GM18502 (cell line): ENCODE data around the gene NSD2.
"Not testable (repeated sequence)": the region's sequence is repeated elsewhere in the genome, so short reads cannot be mapped to it uniquely, and the experiment has no call there.

ENCODE experiments used
- ATAC-seq: cut with Tn5 transposase; IDR thresholded peaks from one replicate; pipeline ENCODE4 v1.9.1; 2021; ENCODE audit warnings: mild to moderate bottlenecking; ENCODE audit not compliant: unreplicated experiment, poor library complexity

The NSD2 gene

DNA sequence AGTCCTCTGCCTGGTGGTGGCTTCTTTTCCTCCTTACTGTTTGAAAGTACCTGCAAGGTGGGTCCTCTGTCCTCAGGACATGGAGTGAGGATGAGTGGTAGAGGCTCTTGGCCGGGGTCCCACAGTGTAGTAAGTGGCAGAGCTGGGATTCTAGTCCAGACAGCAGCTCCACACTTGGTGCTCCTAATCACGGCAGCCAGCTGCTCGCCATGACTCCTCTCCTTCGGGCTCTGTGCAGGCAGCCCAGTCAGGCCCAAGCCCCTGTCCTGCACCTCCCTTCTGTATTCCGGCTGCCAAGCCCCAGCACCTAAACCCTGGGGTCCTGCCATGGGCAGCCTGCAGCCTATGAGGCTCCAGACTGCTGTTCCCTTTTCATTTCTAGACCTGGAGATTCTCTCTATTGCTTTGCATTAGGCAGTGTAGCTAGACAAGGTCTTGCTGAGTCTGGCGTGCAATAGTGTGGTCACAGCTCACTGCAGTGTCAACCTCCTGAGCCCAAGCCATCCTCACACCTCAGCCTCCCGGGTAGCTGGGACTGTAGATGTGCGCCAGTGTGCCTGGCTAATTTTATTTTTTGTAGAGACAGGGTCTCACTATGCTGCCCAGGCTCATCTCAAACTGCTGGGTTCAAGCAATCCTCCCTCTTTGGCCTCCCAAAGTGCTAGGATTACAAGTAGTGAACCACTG lies 24.9 kb downstream of the NSD2 start:
- ATAC-seq: no peak

DNA sequence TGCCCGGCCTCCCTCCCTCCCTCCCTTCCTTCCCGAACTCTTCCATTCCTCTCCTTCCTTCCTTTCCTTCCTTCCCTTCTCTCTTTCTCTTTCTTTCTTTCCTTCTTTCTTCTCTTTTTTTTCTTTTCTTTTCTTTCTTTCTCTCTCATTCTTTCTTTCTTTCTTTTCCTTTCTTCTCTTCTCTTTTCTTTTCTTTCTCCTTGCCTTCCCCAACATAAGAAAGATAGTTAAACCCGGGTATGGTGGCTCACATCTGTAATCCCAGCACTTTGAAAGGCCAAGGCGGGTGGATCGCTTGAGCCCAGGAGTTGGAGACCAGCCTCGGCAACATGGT lies 25.4 kb downstream of the NSD2 start:
- ATAC-seq: no peak

DNA sequence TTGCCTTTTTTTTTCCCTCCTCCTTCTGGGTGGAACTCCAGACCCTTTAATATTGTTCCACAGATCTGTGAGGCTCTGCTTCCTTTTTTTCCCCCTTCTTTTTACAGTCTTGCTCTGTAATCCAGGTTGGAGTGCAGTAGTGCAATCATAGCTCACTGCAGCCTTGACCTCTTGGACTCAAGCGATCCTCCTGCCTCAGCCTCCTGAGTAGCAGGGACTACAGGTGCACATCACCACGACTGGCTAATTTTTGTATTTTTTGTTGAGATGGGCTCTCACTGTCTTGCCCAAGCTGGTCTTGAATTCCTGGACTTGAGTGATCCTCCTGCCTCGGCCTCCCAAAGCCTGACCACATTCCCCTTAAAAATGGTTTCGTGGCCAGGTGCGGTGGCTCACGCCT lies 26.8 kb downstream of the NSD2 start:
- no peak for ATAC-seq

DNA sequence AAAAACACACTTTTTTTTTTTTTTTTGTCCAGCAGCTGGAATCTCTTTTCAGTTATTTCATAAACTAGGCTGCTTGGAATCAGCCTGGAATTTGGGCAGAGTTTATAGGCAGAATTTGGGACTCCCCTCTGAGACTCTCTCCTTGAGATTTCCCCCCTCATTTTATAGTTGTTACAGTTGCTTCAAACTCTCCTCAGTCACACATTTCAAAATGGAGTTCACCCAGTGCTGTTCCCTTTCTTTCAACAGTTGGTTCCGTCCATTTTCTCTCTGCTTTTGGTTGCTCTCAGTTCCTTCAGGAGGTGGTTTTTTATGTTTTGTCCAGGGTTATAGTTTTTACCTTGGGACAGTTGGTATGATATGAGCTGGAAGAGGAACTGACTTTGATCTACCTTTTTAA lies 27.5 kb downstream of the NSD2 start:
- ATAC-seq: peak; percentile 12

DNA sequence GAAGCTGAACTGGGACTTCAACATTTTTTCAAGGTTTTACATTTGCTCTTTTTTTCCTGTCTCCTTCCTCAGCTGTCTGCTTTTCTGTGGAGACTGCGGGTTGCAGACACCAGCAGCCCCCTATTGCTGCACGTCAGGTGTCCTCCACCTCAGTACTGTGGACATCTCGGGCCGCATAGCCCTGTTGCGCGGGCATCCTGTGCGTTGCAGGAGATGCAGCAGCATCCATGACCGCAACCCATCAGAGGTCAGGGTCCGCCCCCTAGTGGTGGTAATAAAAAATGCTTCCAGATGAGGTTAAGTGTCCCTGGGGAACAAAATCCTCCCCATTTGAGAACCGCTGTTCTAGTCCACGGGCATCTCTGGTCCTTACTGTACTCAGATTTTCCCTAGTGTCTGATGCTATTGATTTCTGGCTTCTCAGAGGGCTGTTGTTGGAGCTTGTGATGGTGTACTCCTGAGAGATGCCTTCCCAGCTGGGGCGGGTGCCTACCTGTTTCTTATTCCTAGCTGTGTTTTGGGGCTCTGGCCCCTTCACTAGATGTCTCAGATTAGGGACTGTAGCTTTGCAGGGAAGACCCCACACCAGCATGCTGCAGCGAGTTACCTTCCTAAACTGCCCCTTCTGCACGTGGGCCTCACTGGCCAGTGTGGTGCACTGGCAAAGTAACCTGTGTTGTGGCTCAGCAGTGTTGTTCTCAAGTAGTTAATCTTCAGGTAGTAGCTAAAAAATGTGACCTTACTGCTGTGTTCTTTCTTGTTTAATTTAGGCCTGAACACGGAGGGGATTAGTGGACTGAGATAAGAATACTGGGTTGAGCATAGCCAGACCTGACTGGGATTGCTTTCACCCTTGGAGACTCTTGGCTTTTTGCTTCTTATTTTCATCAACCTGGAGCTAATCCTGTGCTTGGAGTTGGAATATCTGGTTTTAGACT lies 28.2 kb downstream of the NSD2 start:
- ATAC-seq: peak; percentile 88

DNA sequence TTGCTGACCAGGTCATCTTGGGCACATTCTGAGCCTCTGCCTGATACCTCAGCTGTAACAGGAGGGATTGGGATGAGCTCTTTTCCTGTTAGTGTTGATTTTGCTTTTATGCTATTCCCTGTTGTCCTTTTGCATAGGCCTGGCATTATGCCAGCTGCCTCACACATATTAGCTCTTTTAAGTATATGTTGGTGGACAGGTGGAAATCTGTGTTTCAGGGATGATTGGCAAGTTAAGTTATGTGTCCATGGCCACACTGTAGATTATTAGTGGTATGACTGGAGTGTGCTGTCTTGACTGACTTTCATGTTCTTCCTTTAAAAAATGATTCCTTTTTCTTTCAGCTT lies 28.9 kb downstream of the NSD2 start:
- no peak for ATAC-seq

DNA sequence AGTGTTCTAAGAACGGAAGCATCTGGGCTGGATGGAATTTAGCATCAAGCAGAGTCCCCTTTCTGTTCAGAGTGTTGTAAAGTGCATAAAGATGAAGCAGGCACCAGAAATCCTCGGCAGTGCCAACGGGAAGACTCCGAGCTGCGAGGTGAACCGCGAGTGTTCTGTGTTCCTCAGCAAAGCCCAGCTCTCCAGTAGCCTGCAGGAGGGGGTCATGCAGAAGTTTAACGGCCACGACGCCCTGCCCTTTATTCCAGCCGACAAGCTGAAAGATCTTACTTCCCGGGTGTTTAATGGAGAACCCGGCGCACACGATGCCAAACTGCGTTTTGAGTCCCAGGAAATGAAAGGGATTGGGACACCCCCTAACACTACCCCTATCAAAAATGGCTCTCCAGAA lies 29.4 kb downstream of the NSD2 start:
- no peak for ATAC-seq

DNA sequence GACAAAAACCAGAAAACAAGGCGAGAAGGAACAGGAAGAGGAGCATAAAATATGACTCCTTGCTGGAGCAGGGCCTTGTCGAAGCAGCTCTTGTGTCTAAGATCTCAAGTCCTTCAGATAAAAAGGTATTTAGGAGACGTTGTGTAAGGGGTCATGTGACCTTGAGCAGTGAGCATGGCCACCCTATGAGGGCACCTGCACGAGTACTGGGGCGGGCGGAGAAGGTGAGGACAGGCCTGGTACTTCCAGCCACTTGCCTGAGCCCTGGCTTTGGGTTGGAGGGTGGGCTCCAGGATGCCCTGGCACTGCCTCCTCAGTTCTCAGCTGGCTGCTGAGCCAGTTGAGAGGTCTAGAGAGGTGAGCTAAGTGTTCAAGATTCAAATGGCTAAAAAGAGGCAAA lies 29.9 kb downstream of the NSD2 start:
- no peak for ATAC-seq

DNA sequence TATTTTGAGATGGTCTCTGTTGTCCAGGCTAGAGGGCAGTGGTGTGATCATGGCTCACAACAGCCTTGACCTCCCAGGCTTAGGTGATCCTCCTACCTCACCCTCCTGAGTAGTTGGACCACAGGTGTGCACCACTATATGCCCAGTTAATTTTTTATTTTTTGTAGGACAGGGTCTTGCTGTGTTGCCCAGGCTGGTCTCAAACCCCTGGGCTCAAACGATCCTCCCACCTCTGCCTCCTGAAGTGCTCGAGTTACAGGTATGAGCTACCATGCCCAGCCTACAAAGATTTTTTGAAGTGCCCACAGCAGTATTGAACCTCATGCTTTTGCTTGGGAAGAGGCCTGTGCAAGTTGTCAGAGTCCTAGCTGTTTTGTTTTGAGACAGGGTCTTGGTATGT lies 31.1 kb downstream of the NSD2 start:
- ATAC-seq: no peak

DNA sequence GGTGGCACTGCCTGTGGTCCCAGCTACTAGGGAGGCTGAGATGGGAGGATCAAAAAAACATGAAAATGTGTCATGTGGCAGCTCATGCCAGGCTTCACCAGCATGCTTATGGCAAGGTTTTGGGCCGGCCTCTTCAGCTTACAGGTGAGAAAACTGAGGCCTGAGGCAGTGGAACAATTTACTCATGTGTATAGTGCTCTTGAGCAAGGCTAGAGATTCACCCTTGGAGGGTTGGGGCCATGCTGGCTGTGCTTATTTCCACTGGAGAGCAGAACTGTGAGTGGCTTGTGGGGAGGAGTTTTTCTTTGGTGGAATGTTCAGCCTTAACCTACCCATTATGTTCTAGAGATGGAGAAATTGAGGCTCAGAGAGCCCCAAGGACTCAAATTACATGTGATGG lies 31.8 kb downstream of the NSD2 start:
- no peak for ATAC-seq

DNA sequence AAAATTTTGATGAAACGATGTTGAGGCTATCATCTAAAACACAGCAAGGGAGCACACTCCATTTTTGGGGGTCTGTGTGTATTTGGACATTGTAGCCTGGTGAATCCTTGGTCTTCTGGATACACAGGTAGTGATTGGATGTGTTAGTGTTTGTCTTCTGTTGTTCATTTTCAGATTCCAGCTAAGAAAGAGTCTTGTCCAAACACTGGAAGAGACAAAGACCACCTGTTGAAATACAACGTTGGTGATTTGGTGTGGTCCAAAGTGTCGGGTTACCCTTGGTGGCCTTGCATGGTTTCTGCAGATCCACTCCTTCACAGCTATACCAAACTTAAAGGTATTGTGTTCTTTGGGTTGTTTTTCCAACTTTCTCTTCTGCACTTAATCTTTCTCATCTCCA lies 32.8 kb downstream of the NSD2 start:
- no peak for ATAC-seq

DNA sequence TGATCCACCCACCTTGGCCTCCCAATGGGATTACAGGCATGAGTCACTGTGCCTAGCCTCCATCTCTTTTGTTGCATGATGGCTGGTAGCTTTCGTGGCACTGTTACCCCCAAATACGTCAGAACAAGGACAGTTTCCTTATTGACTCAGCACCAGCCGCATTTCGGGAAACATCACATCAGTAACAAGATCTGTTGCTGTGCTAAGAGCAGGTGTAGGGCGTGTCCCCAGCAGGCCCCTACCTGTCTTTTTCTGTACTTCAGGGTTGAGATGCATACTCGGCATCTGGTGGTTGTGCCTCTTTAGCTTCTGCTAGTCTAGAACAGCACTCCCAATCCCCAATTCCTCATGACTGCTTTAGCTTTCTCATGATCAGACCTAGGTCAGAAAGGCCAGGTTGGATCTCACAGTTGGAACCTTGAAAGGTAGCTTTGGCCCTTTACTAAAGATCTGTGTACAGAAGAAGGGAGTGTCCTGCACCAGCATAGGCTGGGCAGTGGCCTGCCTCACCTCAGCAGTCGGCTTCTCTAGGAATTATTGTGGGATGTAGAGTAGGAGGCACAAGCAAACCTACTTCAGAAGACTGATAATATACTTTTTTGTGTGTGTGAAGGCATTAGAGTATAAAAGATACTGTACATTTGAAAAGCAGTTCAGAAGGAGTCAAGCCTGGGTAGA lies 36.8 kb downstream of the NSD2 start:
- no peak for ATAC-seq

DNA sequence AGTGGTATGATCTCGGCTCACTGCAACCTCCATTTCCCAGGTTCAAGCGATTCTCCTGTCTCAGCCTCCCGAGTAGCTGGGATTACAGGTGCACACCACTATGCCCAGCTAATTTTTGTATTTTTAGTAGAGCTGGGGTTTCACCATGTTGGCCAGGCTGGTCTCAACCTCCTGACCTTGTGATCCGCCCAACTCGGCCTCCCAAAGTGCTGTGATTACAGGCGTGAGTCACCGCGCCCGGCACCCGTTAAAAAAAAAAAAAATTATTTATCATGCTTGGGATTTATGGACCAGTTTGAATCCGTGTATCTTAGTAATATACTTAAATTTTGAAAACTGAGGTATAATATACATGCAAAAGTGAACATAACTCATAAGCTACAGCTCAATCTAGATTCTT lies 38.5 kb downstream of the NSD2 start:
- ATAC-seq: not testable (repeated sequence)

DNA sequence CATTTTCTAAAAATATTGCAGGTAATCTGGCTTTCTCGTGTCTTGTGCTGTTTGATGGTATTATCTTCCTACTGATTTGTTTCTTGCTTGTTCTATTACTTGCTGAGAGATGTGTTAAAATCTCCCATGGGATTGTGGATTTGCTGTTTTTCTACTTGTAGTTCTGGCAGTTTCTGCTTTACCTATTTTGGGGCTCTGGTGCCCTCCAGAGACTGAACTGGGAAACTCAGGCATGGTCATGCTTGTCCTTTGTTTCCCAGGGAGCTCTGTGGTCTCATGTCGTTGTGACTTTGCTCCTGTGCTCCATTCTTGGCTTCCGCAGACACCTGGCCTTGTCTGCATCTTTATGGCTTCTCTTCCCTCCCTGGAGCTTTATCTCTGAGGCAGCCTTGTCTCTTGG lies 39.5 kb downstream of the NSD2 start:
- ATAC-seq: no peak

DNA sequence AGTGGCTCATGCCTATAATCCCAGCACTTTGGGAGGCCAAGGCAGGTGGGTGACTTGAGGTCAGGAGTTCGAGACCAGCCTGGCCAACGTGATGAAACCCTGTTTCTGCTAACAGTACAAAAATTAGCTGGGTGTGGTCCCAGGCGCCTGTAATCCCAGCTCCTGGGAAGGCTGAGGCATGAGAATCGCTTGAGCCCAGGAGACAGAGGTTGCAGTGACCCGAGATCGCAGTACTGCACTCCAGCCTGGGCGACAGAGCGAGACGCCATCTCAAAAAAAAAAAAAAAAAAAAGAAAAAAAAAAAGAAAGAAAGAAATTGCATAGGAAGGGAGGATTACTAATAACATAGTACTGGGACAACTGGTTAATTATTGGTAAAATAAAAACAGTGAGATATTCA lies 40.1 kb downstream of the NSD2 start:
- ATAC-seq: not testable (repeated sequence)

DNA sequence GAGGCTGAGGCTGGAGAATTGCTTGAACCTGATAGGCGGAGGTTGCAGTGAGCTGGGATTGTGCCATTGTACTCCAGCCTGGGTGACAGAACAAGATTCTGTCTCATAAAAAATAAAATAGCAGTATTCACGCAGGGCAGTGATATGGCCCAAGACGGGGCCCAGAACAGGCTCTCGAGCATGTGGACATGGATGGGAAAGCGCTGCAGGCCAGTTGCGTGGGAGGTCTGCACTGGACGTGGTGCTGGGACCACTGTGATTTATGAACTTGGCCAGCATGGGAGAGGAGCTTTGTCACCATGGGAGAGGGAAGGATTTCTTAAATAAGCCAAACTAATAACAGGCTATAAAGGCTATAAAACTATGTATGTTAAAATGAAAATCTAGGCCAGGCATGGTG lies 51.6 kb downstream of the NSD2 start:
- no peak for ATAC-seq

DNA sequence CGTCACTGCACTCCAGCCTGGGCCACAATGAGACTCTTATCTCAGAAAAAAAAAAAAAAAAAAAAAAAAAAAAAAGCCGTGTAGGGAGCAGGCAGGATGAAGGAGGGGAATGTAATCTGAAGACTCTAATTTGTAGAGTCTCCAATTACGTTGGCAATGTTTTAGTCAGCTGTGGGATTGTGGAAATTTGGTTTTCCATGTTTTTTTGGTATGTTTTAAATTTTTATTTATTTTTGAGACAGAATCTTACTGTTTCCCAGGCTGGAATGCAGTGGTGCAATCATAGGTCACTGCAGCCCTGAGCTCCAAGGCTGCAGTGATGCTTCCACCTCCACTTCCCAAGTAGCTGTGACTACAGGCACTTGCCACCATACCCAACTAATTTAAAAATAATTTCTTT lies 56.5 kb downstream of the NSD2 start:
- no peak for ATAC-seq

DNA sequence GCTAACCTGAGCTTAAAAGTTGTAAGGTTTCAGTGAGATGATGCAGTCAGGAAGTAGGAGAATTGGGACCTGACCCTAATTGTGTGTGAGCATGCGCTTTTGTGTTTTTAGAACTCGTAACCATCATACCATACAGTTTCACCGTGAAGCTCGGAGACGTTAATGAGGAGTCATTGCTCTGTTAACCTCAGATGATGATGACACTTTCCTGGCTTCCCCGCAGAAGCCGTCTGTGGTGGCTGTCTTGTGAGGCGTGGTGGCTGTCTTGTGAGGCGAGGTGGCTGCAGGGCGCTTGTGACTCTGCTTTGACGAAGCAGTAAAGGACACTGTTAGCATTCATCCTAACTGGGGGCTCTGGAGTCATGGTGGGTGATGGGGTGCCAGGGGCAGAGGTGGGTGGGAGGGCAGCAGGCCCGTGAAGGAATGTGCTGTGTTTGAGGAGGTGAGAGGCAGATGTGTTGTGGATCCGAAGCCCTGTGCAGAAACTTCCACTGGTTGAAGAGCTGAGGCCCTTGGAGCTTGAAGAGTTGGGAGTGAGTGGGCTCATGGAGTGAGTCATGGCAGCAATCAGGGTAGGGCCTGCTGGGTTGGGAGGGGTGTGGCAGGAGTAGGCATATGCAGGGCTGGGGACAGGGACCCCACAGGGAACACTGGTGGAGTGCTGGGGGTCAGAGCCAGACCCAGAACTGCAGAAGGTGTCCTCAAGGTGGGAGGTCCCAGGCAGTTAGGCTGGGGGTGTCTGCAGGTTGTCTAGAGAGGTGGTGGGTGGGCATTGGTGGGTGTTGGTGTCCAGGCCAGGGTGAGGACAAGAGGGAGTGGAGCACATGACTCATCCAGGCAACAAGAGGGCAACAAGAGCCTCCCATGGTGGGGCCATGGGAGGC lies 57.4 kb downstream of the NSD2 start:
- ATAC-seq: no peak

DNA sequence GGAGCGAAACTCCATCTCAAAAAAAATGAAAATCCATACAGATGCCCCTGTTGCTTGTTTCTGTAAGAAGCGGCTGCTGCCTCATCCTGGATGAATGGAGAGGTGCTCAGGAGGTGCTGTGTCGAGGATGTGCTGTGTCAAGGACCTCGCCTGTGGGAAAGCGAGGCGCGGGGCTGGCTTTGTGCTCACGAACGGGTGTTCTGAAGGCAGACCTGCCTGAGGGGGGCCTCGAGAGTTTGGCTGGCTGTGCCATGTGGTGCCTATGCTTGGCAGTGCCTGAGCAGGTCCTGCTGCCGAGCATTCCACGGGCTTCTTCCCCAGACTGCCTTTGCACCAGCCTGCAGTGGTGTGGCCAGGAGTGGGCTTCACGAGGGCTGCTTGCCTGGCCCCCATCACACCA lies 61.5 kb downstream of the NSD2 start:
- ATAC-seq: no peak

DNA sequence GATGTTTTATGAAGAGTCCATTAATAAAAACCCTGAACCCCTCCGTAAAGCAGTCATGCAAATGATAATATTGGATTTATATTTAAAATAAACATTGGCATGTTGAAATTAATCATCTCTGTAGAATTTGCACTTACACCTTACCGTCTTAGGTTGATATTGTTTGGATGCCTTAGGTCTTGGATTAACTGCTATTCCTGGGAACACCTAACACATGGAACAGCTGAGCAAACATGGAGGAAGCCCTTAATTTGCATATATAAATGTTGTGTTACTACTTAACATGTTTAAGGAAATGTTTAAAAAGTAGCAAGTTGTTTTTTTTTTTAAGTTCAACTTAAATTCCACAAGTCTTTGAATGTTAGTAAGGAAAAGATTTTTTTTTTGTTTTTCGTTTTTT lies 62.5 kb downstream of the NSD2 start:
- no peak for ATAC-seq

DNA sequence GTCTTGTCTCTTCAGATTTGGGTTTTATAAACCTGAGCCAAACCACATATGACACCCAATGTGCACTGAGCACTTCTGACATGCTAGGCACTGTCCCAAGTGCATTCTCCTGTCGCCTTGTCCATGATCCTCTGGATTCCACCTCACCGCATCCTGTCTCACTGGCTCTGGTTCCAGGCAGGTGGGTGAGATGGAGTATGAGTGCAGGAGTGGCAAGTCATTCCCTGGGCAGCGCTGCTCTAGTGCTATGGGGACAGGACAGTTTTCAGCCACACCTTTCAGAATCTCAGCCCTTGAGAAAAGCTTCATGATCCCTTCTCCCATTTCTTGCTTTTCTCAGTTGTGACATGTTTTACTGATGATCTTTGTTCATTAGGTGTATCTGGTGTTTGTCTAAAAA lies 66.4 kb downstream of the NSD2 start:
- no peak for ATAC-seq
